Natural killer cell (primary cell): ENCODE data around the gene DGKD. TPM values are rescaled to one million over a fixed set of nuclear protein-coding genes. Genes with fewer than 3 reads are reported as not detected.

ENCODE experiments used
- ATAC-seq, 3 donors: fragments of 150-1000 bp in 2 of 3; fragments of 200-7000 bp in 1 of 3; cut with Tn5 transposase; 1 replicate in 1 of 3; 2 replicates in 2 of 3; pipeline ENCODE4 v1.10.0; 2021; ENCODE audit warnings: mild to moderate bottlenecking in 2 of 3, moderate library complexity in 2 of 3
- DNase-seq, 2 donors: peaks; one replicate each; pipeline versions ENCODE4 v3.0.0 to v3.0.0-alpha.2; 2013 to 2021; ENCODE audit warnings: mixed read lengths in 1 of 2
- H3K27ac ChIP-seq: one replicate; pipeline ENCODE4 v1.5.1; 2013; ENCODE audit warnings: mild to moderate bottlenecking, low read length
- H3K27me3 ChIP-seq: one replicate; pipeline ENCODE4 v1.6.1; 2013; ENCODE audit warnings: low read length; ENCODE audit not compliant: control insufficient read depth, insufficient read depth
- H3K36me3 ChIP-seq: one replicate; pipeline ENCODE4 v1.6.1; 2013; ENCODE audit warnings: low read length; ENCODE audit not compliant: control insufficient read depth, insufficient read depth
- H3K4me1 ChIP-seq: one replicate; pipeline ENCODE4 v1.6.1; 2013; ENCODE audit warnings: low read length; ENCODE audit not compliant: control insufficient read depth, insufficient read depth
- H3K4me3 ChIP-seq: one replicate; pipeline ENCODE4 v1.5.1; 2013; ENCODE audit warnings: low read length
- H3K9me3 ChIP-seq: one replicate; pipeline ENCODE4 v1.6.1; 2013; ENCODE audit warnings: low read length; ENCODE audit not compliant: control insufficient read depth, insufficient read depth
- H3K27ac Mint-ChIP-seq, 2 donors: one replicate each; pipeline ENCODE4 v1.8.0; 2022; ENCODE audit warnings: mild to moderate bottlenecking in 2 of 2, mixed read lengths in 2 of 2, moderate library complexity in 1 of 2
- H3K27me3 Mint-ChIP-seq, 2 donors: one replicate each; pipeline ENCODE4 v1.8.0; 2022; ENCODE audit warnings: low read depth in 2 of 2, mixed read lengths in 2 of 2
- H3K36me3 Mint-ChIP-seq: one replicate; pipeline ENCODE4 v1.8.0; 2022; ENCODE audit warnings: mixed read lengths
- H3K4me1 Mint-ChIP-seq, 2 donors: one replicate each; pipeline ENCODE4 v1.8.0; 2022; ENCODE audit warnings: mixed read lengths in 2 of 2
- H3K4me3 Mint-ChIP-seq: one replicate; pipeline ENCODE4 v1.8.0; 2022; ENCODE audit warnings: mild to moderate bottlenecking, moderate library complexity, mixed read lengths
- H3K9me3 Mint-ChIP-seq, 2 donors: one replicate each; pipeline ENCODE4 v1.8.0; 2022; ENCODE audit warnings: mixed read lengths in 2 of 2
- CTCF ChIP-seq: fragments of 200-600 bp; IDR thresholded peaks from one replicate; pipeline ENCODE4 v1.8.0; 2022; ENCODE audit warnings: antibody characterized with exemption
- WGBS: methylation state at CpG from one replicate; pipeline ENCODE4 v1.1.7; 2013; ENCODE audit warnings: missing lambda C conversion rate; ENCODE audit not compliant: insufficient coverage; 5-methylcytosine and 5-hydroxymethylcytosine counted together
- intact Hi-C: fragments of 100-400 bp; cut with micrococcal nuclease; formaldehyde crosslinking; loops from one replicate; pipeline ENCODE4 v1.14.2; 2022
- total RNA-seq, 4 donors: library from RNA; stranded (reverse); fragments of 120-200 nt in 1 of 4; gene quantifications; one replicate each; pipeline versions ENCODE4 v1.2.3 to v1.2.4, GENCODE V29; 2013 to 2022

Gene DGKD
- total RNA-seq, 3 donors from 2014 or later (not counting 1 experiment from before 2014, with no cell fraction given): 299 to 456 (median 329) TPM

GRCh38 chr2:233437439-233437955, 83.2 kb downstream of the DGKD start:
- ATAC-seq (no peak), DNase-seq (no peak)
- Mint-ChIP-seq H3K9me3 (no peaks in the 10 kb centered on the region), H3K4me1 (peaks cover 45 to 52% of the 10 kb centered on the region in 2 donors), H3K27ac (no peak overlapping the region), H3K4me3 (no peak overlapping the region), H3K27me3 (no peaks in the 10 kb centered on the region), H3K36me3 (peaks cover 17% of the 10 kb centered on the region)
- 92% methylated on average over 13 of the region's 14 CpGs for WGBS
- Histone ChIP-seq H3K27ac (no peak overlapping the region), H3K4me3 (no peak overlapping the region), H3K36me3 (peaks cover 71% of the 10 kb centered on the region), H3K27me3 (no peaks in the 10 kb centered on the region), H3K4me1 (peaks cover 16% of the 10 kb centered on the region), H3K9me3 (no peaks in the 10 kb centered on the region)
- intact Hi-C loops: no loop called here
- no peak for TF ChIP-seq CTCF

GRCh38 chr2:233438573-233439147, 84.4 kb downstream of the DGKD start:
- peaks cover 24% of the 10 kb centered on the region for H3K36me3 Mint-ChIP-seq
- no peak for ATAC-seq

DNA sequence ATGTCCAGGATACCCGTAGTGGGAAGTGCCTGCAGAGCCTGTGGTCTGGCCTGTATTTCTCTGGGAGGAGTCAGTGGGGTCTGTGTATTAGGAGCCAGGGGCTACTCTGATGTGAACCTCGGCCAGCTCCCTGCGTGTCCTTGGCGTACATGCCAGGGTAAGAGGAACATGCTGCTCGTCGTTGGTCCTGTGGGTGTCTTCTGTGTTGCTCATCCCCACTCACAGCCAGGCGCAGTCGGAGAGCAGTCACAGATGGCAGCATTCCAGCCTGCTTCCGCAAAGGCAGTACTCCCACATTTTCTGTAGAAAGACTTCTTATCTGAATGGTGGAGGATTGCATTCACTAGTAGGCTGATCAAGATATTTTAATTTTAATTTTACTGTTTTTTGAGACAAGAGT, 84.9 kb downstream of the DGKD start:
- no peak for TF ChIP-seq CTCF
- Histone ChIP-seq H3K4me1 (peaks cover 23% of the 10 kb centered on the region), H3K27ac (no peak overlapping the region), H3K9me3 (no peaks in the 10 kb centered on the region), H3K27me3 (no peaks in the 10 kb centered on the region), H3K36me3 (peaks cover 78% of the 10 kb centered on the region), H3K4me3 (no peak overlapping the region)
- H3K27me3 Mint-ChIP-seq: no peaks in the 10 kb centered on the region
- 92% methylated on average over 9 of the region's 9 CpGs for WGBS
- H3K4me3 Mint-ChIP-seq: no peak overlapping the region
- H3K9me3 Mint-ChIP-seq: no peaks in the 10 kb centered on the region
- H3K36me3 Mint-ChIP-seq: peaks cover 22% of the 10 kb centered on the region
- H3K27ac Mint-ChIP-seq: peak overlapping the region in 1 of 2 donors; percentile 73
- ATAC-seq: no peak
- intact Hi-C loops: no loop called here
- no peak for DNase-seq
- H3K4me1 Mint-ChIP-seq: peaks cover 44 to 53% of the 10 kb centered on the region in 2 donors

More at GRCh38 chr2:233438573-233439147, 84.4 kb downstream of the DGKD start:
- no peak overlapping the region for H3K27ac ChIP-seq
- Mint-ChIP-seq H3K4me3 (no peak overlapping the region), H3K27me3 (no peaks in the 10 kb centered on the region), H3K27ac (peak overlapping the region in 1 of 2 donors; percentile 73), H3K4me1 (peaks cover 42 to 49% of the 10 kb centered on the region in 2 donors), H3K9me3 (no peaks in the 10 kb centered on the region)
- H3K27me3 ChIP-seq: no peaks in the 10 kb centered on the region
- no peak for DNase-seq
- TF ChIP-seq CTCF: no peak
- no peak overlapping the region for H3K4me3 ChIP-seq
- WGBS: 98% methylated on average over 13 of the region's 15 CpGs
- H3K9me3 ChIP-seq: no peaks in the 10 kb centered on the region
- intact Hi-C loops: no loop called here
- peaks cover 74% of the 10 kb centered on the region for H3K36me3 ChIP-seq
- peaks cover 19% of the 10 kb centered on the region for H3K4me1 ChIP-seq
